H1 (cell line): ENCODE results near the gene RFNG. TPM values are rescaled to one million over a fixed set of nuclear protein-coding genes. Genes with fewer than 3 reads are reported as not detected.

ENCODE experiments used
- ATF2 ChIP-seq: IDR thresholded peaks from 2 replicates; pipeline ENCODE4 v1.6.1; 2012; ENCODE audit warnings: low read length, inconsistent platforms
- polyA plus RNA-seq, 7 experiments: library from polyadenylated mRNA; depleted of rRNA in 3 of 7; stranded (reverse) in 5 of 7; unstranded in 2 of 7; fragments of >200 nt in 5 of 7; fragments of 200-250 nt in 2 of 7; gene quantifications; 1 replicate in 5 of 7; 2 replicates in 1 of 7; 4 replicates in 1 of 7; pipeline versions ENCODE4 v1.2.1 to v1.2.3, GENCODE V29; 2011 to 2013; ENCODE audit warnings: missing spikeins in 2 of 7, mixed read lengths in 2 of 7
- total RNA-seq: library from RNA; stranded (reverse); fragmentation: NEBNext Ultra II Directional; extraction: Animal tissue kit (Norgen Biotek cat#: 25700); gene quantifications from 2 replicates; pipeline ENCODE4 v1.2.1, GENCODE V29; 2021

RFNG gene
- total and polyA plus RNA-seq, 2 of the 8 experiments (the other 6 are each of a cell fraction or from before 2014, with no cell fraction given), result 26.7 to 28.4 TPM

GRCh38 chr17:82083009-82083408, 31.4 kb upstream of the RFNG start (continued):
- no peak for TF ChIP-seq ATF2
